ENCODE data around the gene SPRYD3.
"Not testable (repeated sequence)": the region's sequence is repeated elsewhere in the genome, so short reads cannot be mapped to it uniquely, and the experiment has no call there.

Gene SPRYD3

GRCh38 chr12:53079226-53080117 is at the start of gene SPRYD3:
SPRYD3 (minus strand) TSS chr12:53079390; CDS start chr12:53079333, 57 bp downstream.
- no peak for FAIRE-seq

GRCh38 chr12:53127169-53127568 is 48.0 kb upstream of the SPRYD3 start:
- FAIRE-seq, result no peak

GRCh38 chr12:53124352-53124723 is 45.1 kb upstream of the SPRYD3 start:
- no peak for FAIRE-seq

GRCh38 chr12:53123578-53124351 is 44.6 kb upstream of the SPRYD3 start:
- FAIRE-seq, result no peak

GRCh38 chr12:53122961-53123468 is 43.8 kb upstream of the SPRYD3 start:
- FAIRE-seq, result no peak

GRCh38 chr12:53120685-53121525 is 41.7 kb upstream of the SPRYD3 start:
- FAIRE-seq, result no peak

GRCh38 chr12:53118751-53119300 is 39.6 kb upstream of the SPRYD3 start:
- no peak for FAIRE-seq

GRCh38 chr12:53115891-53116648 is 36.9 kb upstream of the SPRYD3 start:
- FAIRE-seq, result no peak

GRCh38 chr12:53115112-53115890 is 36.1 kb upstream of the SPRYD3 start:
- no peak for FAIRE-seq

- no peak for FAIRE-seq
These were observed 34.8 kb upstream of the SPRYD3 start for GRCh38 chr12:53113951-53114350.

- FAIRE-seq, result no peak
These were observed 34.0 kb upstream of the SPRYD3 start for GRCh38 chr12:53113136-53113705.

- not testable (repeated sequence) for FAIRE-seq
These were observed 33.2 kb upstream of the SPRYD3 start for GRCh38 chr12:53112431-53112830.

- FAIRE-seq, result no peak
These were observed 27.9 kb upstream of the SPRYD3 start for GRCh38 chr12:53107122-53107521.

GRCh38 chr12:53105712-53106439 is 26.7 kb upstream of the SPRYD3 start:
- FAIRE-seq, result no peak

GRCh38 chr12:53105256-53105655 is 26.1 kb upstream of the SPRYD3 start:
- FAIRE-seq, result no peak

- FAIRE-seq, result no peak
These were observed 24.7 kb upstream of the SPRYD3 start for GRCh38 chr12:53103860-53104305.

GRCh38 chr12:53102883-53103807 is 24.0 kb upstream of the SPRYD3 start, which contains the start of gene SOAT2:
SOAT2 (plus strand) TSS chr12:53103486; CDS start chr12:53103578, 92 bp downstream.
- no peak for FAIRE-seq

Measured in islet of Langerhans (tissue), 1 donor.